ENCODE data around the gene TMEM30B. TPM values are rescaled to one million over a fixed set of nuclear protein-coding genes. Genes with fewer than 3 reads are reported as not detected.
"Not testable (repeated sequence)": the region's sequence is repeated elsewhere in the genome, so short reads cannot be mapped to it uniquely, and the experiment has no call there.

The TMEM30B gene
- total RNA-seq, 4 donors from 2014 or later, result 0.39 to 1.7 (median 1.00) TPM; not detected in 1

DNA sequence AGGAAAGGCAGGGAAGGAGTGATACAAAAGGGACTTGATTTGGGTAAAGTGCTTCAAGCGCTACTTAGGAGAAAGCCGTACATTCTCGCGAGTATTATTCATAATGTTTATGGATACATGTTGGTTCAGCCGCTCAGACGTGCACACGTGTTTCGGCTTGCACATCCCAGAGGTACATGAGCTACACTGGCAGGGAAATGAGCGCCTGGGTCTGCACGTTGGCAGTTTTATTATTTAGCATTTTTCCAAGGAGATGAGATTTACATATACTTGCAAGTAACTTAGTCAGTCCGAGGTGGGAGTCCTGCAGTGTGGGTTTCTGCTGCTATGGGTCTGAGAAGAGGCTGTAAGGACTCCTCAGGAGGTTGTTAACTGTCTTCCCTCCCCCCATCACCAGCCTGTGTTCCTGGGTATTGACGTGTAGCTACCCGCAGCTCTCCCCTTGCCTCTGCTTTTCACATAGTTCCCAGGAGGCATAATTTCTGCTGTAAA is 41.7 kb upstream of the TMEM30B start:
- TF ChIP-seq POLR2A (IDR thresholded peaks at IDR 0.05) (no peak), CTCF (IDR thresholded peaks at IDR 0.05 in 4 of 5, conservative IDR thresholded peaks at IDR 0.05 in 1 of 5) (no peak)
- H3K9me3 ChIP-seq, result no peaks in the 10 kb centered on the region
- H3K27me3 ChIP-seq, result no peaks in the 10 kb centered on the region
- no peaks in the 10 kb centered on the region for H3K36me3 ChIP-seq
- intact Hi-C loops (cut with DNase I; ENCODE audit: low total_unique reads) (loop anchor here (5.0 kb wide), 1 partner anchor 129 kb away; no protein-coding TSS in a partner anchor), in situ Hi-C loops (cut with MboI; ENCODE audit: low sequenced_read_pairs in 4 of 4) (loop anchor here in 2 of 4 donors (25.0 kb wide), 1 partner anchor 514 kb away; no protein-coding TSS in a partner anchor)
- H3K4me3 ChIP-seq, result peak overlapping the region; percentile 71 to 89 (median 74)
- peaks cover 0 to 3% of the 10 kb centered on the region in 2 donors for H3K4me1 ChIP-seq
- peak in 1 of 2 donors; percentile 15 for ATAC-seq
- DNase-seq, result no peak
- peak overlapping the region; percentile 60 to 78 (median 78) for H3K27ac ChIP-seq

- ATAC-seq, result peak; percentile 23 to 28
- in situ Hi-C loops (cut with MboI; ENCODE audit: low sequenced_read_pairs in 4 of 4) (loop anchor here in 2 of 4 donors (25.0 kb wide), 1 partner anchor 515 kb away; no protein-coding TSS in a partner anchor), intact Hi-C loops (cut with DNase I; ENCODE audit: low total_unique reads) (loop anchor here (5.0 kb wide), 1 partner anchor 130 kb away; no protein-coding TSS in a partner anchor)
- Histone ChIP-seq H3K27me3 (no peaks in the 10 kb centered on the region), H3K4me3 (peak overlapping the region; percentile 71 to 89 (median 74)), H3K36me3 (no peaks in the 10 kb centered on the region), H3K9me3 (no peaks in the 10 kb centered on the region), H3K4me1 (peaks cover 0 to 3% of the 10 kb centered on the region in 2 donors), H3K27ac (peak overlapping the region; percentile 60 to 78 (median 78))
- TF ChIP-seq CTCF (IDR thresholded peaks at IDR 0.05 in 4 of 5, conservative IDR thresholded peaks at IDR 0.05 in 1 of 5) (no peak), POLR2A (IDR thresholded peaks at IDR 0.05) (peak in 1 of 2 donors; percentile 22)
- DNase-seq, result peak; percentile 11 to 20
Observed at GRCh38 chr14:61322011-61322798, 41.1 kb upstream of the TMEM30B start.

GRCh38 chr14:61321385-61322010 is 40.4 kb upstream of the TMEM30B start, which contains the start of gene PRKCH:
PRKCH (plus strand) TSS chr14:61321579; CDS start chr14:61322102, 523 bp downstream.
- H3K4me1 ChIP-seq, result peaks cover 0 to 3% of the 10 kb centered on the region in 2 donors
- H3K27ac ChIP-seq, result peak within 1 kb of the TSS; percentile 60 to 78 (median 78)
- DNase-seq (peak; percentile 37 to 48), ATAC-seq (peak; percentile 69 to 73)
- H3K27me3 ChIP-seq, result no peaks in the 10 kb centered on the region
- intact Hi-C loops (cut with DNase I; ENCODE audit: low total_unique reads), result loop anchor here (5.0 kb wide), 1 partner anchor 131 kb away; no protein-coding TSS in a partner anchor
- no peaks in the 10 kb centered on the region for H3K36me3 ChIP-seq
- H3K9me3 ChIP-seq, result no peaks in the 10 kb centered on the region
- TF ChIP-seq CTCF (IDR thresholded peaks at IDR 0.05 in 4 of 5, conservative IDR thresholded peaks at IDR 0.05 in 1 of 5) (peak in 1 of 5 experiments; percentile 10), POLR2A (IDR thresholded peaks at IDR 0.05) (peak; percentile 21 to 49)
- in situ Hi-C loops (cut with MboI; ENCODE audit: low sequenced_read_pairs in 4 of 4), result loop anchor here in 2 of 4 donors (25.0 kb wide), 1 partner anchor 516 kb away; no protein-coding TSS in a partner anchor
- H3K4me3 ChIP-seq, result peak within 1 kb of the TSS; percentile 71 to 89 (median 74)

GRCh38 chr14:61320806-61321384 is 39.8 kb upstream of the TMEM30B start:
- DNase-seq (no peak), ATAC-seq (peak; percentile 16 to 27)
- no peaks in the 10 kb centered on the region for H3K9me3 ChIP-seq
- H3K27me3 ChIP-seq, result no peaks in the 10 kb centered on the region
- H3K27ac ChIP-seq, result peak overlapping the region; percentile 60 to 78 (median 78)
- H3K4me1 ChIP-seq, result peaks cover 0 to 3% of the 10 kb centered on the region in 2 donors
- no peaks in the 10 kb centered on the region for H3K36me3 ChIP-seq
- TF ChIP-seq POLR2A (IDR thresholded peaks at IDR 0.05), result no peak
- in situ Hi-C loops (cut with MboI; ENCODE audit: low sequenced_read_pairs in 4 of 4) (loop anchor here in 2 of 4 donors (25.0 kb wide), 1 partner anchor 516 kb away; no protein-coding TSS in a partner anchor), intact Hi-C loops (cut with DNase I; ENCODE audit: low total_unique reads) (loop anchor here (5.0 kb wide), 1 partner anchor 131 kb away; no protein-coding TSS in a partner anchor)
- H3K4me3 ChIP-seq, result peak overlapping the region; percentile 71 to 89 (median 74)

- not testable (repeated sequence) for H3K4me3 ChIP-seq, H3K27ac ChIP-seq, H3K36me3 ChIP-seq, DNase-seq, H3K4me1 ChIP-seq, H3K27me3 ChIP-seq, H3K9me3 ChIP-seq, ATAC-seq
- intact Hi-C loops (cut with DNase I; ENCODE audit: low total_unique reads), result loop anchor here (5.0 kb wide), 1 partner anchor 132 kb away; no protein-coding TSS in a partner anchor
- in situ Hi-C loops (cut with MboI; ENCODE audit: low sequenced_read_pairs in 4 of 4), result loop anchor here in 2 of 4 donors (25.0 kb wide), 1 partner anchor 517 kb away; no protein-coding TSS in a partner anchor
Observed at GRCh38 chr14:61320170-61320569, 39.0 kb upstream of the TMEM30B start.
